Glomerular endothelial cell (primary cell): ENCODE results near the gene CCNJ. TPM values are rescaled to one million over a fixed set of nuclear protein-coding genes. Genes with fewer than 3 reads are reported as not detected.
"Not testable (repeated sequence)": the region's sequence is repeated elsewhere in the genome, so short reads cannot be mapped to it uniquely, and the experiment has no call there.

Experiments used
- DNase-seq: peaks from one replicate; pipeline ENCODE4 v3.0.0-alpha.2; 2011; ENCODE audit warnings: low read depth, low spot score; ENCODE audit errors: extremely low read depth
- total RNA-seq: library from RNA; depleted of rRNA; stranded (reverse); fragments of >200 nt; gene quantifications from 2 replicates; pipeline ENCODE4 v1.2.3, GENCODE V29; 2015

The CCNJ gene, protein sequence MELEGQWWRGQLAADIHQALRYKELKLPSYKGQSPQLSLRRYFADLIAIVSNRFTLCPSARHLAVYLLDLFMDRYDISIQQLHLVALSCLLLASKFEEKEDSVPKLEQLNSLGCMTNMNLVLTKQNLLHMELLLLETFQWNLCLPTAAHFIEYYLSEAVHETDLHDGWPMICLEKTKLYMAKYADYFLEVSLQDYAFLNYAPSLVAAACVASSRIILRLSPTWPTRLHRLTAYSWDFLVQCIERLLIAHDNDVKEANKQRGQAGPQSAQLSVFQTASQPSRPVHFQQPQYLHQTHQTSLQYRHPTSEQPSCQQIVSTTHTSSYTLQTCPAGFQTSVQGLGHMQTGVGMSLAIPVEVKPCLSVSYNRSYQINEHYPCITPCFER
- 14.0 and 17.7 TPM in 2 replicates for total RNA-seq

DNA sequence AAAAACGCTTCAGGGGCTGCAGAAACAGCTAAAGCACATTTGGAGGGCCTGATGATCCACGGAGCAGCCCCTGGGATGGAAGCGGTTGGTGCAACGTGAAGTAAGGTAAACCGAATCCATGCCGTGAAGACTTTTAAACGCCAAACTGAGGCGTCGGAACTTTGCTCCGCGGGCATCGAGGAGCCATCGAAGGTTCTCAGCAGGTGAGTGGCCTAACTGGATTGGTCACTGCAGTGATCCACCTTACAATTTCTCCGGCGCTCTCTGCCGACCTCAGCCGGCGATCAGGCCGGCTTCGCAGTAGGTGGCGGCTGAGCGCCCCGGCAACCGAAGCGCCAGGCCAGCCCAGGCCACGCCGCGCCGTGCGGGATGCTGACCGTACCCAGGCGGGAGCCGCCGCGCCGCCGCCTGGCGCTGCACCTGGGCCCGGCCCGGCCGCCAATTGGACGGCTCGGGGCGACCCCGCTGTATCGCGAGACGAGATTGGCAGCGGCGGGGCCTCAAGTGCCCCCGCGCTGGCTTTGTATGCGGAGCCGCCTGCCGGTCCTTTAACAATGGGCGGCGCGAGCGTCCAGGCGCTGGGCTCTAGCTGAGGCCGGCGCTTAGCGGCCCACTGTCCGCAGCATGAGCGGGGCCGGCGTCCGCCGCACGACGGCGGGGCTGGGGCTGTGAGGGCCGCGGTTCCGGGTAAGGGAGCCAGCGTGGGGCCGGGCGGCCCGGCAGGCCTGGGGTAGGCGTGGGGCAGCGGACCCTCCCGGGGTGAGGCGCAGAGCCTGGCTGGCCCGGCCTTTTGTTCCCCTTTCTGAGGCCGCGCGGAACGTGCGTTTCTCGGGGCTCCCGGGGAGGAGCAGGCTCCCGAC lies at the start of gene CCNJ:
TSS of gene CCNJ (plus strand) at position 551 of the 860 bp plus-strand sequence. CDS start 811 bp downstream, outside the sequence.
- DNase-seq: no peak

DNA sequence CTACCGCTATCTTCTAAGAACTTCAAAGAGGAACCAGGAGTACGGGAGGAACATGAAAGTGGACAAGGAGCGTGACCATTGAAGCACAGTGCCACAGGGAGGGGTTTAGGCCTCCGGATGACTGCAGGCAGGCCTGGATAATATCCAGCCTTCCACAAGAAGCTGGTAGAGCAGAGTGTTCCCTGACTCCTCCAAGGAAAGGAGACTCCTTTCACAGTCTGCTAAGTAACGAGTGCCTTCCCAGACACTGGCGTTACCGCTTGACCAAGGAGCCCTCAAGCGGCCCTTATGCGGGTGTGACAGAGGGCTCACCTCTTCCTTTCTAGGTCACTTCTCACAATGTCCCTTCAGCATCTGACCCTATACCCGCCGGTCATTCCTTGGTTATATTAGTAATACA lies 49.0 kb upstream of the CCNJ start:
- not testable (repeated sequence) for DNase-seq

DNA sequence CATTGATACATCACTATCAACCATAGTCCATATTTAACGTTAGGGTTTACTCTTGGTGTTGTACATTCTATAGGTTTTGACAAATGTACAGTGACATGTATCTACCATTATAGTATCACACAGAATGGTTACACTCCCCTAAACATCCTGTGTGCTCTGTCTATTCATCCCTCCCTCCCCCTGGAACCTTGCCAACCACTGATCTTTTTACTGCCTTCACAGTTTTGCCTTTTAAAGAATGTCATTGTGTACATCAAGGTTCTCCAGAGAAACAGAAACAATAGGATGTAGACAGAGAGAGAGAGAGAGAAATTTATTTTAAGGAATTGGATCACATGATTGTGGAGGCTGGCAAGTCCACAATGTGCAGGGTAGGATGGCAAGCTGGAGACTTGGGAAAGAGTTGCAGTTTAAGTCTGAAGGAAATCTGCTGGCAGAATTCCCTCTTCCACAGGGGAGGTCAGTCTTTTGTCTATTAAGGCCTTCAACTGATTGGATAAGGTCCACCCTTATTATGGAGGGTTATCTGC lies 45.1 kb upstream of the CCNJ start:
- DNase-seq: no peak

DNA sequence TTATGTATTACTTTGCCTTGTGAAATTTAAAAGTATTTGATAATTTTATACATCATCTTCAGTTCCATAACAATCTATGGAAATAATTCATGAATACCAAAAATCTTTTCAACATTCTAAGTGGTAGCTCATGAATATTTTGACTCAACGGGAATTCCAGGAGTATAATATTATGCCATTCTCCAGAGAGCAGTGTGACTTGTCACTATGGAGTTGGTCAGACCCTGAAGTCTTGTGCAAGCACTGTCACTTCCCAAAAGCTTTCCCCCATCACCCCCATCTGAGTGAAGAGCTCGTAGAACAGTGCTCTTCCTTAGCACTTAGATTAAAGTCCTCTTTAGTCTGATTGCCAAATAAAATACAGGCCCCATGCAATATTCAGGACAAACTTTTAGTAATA lies 29.4 kb upstream of the CCNJ start:
- DNase-seq: no peak

DNA sequence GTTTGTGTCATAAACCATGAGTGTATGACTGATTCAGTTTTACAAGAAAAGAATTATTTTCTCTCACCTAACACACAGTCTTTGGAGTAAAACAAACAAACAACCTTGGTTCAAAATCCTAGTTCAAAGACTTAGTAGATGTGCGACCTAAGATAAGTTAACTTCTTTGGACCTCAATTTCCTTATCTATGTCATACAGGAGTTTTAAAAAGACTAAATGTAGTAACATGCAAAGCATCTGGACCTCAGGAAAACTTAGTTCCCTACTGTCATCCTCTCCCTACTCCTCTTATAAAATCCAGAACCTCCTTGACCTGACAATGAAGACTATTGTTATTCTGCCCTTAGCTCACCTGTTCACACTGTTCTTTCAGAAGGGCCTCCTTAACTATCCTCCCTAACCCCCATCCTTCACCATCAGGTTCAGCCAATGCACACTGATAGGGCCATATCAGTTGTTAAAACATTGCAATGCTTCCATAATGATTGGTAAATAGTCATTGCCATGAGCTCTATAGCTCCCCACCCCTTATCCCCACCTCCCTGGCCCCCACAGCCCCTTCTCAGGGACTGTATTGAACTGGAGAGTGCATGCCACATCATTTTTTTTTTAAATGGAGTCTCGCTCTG lies 28.8 kb upstream of the CCNJ start:
- DNase-seq: no peak

DNA sequence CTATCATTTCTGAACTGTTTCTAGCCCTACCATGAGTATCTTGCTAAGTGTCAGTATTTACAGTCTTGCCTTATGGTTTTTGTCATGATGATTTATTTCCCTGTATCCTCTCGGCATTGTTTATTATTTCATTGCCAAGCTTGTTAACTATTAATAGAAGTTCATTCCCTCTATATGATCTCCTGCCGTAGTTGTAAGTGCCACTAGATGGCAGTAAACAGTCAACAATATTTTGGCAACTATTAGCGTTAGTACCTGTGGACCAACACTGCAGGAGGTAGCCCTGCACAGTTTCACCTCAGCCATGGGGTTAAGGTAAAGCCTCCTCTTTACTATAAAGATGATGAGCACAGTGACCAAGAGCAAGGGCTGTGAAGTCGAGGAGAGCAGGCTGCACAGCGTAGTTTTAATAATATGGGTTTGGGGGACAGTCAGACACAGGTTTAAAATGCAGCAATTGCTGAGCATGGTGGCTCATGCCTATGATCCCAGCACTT lies 26.1 kb upstream of the CCNJ start:
- DNase-seq: peak; percentile 48

DNA sequence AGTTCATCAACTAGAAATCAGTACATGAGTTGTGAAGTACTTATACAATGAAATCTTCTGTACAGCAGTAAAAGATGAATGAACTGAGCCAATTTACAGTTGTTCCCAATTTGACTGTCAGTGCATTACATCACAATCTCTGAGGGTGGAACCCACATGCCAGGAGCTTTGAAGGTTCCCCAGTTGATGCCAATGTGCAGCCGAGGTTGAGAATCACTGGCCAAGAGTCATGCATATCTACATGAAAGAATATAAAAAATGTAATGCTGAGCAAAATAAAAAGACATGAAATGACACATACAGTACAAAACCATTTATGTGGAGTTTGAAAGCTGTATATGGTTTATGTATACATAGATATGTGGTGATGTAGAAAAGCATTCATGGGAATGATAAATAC lies 22.1 kb upstream of the CCNJ start:
- DNase-seq: no peak

DNA sequence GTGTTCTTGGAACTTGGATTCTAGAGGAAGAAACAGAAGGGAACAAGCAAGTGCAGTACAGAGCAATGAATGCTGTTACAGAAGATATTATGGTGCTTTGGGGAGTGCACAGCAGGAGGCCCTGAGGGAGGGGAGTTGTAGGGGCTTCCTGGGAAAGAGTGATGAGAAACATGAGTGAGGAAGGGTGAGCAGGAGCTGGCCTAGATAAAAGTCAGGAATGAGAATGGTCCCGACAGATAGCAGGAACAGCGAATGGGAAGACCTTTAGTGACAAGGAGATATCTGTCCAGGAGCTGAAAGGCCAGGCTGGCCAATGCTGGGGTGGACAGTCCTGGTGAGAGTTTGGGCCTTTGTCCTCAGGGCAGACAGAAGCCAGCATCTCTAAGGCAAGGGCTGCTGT lies 20.6 kb upstream of the CCNJ start:
- DNase-seq: no peak

DNA sequence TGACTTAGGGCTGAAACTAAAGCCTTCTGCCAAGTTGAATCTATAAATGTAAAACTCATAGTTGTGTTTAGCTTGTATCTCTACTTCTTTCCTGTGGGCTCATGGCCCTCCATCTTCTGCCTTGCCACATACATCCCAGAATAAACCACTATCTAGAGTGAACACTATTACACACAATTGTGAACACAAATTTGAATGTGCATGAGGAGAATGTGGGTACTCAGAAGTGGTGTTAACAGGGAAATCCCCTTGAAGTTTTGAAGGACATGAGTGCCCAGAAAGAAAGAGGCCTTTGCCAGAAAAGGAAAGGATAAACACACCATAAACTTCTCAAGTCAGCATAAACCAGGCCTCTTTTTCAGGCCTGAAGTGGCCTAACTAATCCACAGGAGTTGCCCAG lies 20.2 kb upstream of the CCNJ start:
- DNase-seq: no peak

DNA sequence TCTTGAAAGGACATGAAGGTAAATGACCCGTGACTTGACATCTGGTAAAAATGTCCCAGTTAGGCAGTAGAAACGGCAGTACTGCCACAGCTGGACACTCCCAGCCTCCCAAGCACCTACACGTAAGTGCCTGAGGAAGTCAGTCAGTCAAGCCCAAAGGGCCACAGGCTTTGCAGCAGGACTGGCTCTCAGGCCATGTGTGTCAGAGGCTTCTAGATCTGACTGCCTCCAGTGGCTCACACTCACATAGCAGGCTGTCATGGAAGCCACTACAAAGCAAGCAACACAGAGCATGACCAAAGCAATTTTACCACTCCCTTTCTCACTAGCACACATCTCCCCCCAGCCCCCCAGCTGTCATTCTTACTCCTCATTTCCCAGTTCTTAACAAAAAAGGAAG lies 17.8 kb upstream of the CCNJ start:
- no peak for DNase-seq

DNA sequence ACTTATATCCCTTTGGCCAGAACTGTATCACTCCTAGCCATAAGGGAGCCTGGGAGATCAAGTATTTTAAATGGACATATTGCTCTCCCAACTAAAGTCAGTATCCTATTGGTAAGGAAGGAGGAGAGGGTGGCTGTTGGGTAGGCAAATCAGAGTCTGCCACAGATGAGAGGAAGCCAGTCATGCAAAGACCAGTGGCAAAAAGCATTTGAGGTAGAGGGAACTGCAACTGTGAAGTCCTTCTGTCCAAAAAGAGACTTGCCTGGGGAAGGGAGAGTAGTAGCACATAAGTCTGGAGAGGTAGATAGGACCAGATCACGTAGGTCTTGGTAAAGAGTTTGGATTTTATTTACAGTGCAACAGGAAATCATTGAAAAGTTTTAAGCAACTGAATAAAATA lies 8.8 kb upstream of the CCNJ start:
- no peak for DNase-seq

DNA sequence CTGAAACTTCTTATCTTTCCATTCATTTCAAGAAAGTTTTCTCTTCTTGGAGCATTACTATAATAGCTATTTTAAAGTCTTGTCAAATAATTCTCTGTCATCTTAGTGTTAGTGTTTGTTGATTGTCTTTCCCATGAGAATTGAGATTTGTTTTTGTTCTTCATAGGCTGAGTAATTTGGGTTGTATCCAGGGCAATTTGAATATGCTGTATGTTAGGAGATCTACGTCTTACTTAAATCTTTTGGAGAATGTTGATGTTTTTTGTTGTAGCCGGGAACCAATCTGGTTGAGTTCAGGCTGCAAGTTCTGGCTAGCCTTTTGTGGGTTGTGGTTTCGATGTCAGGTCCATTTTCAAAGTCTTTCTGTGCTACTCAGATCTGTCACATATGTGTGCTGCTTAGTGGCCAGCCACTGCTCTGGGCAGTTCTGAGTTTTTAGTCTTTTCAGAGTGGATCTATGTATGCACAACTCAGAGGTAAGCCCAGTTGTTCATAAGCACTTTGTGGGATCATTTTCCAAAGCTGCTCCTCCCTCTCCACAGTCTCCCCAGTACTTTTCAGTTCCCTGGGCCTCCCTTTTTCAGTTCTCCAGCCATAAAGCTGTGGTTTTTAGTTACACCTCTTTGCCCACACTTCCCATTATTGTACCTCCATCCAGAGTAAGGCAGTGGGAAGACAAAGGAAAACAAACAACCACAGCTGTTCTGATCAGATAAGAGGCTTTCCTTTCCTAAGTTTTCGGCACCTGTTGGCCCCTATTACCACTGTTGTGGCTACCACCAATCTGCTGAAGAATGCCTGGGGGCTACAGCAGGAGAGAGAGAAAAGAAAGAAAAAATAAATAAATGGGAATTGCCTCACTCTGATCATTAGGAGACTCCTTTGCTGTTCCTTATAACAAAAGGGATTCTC lies 4.7 kb upstream of the CCNJ start:
- no peak for DNase-seq

DNA sequence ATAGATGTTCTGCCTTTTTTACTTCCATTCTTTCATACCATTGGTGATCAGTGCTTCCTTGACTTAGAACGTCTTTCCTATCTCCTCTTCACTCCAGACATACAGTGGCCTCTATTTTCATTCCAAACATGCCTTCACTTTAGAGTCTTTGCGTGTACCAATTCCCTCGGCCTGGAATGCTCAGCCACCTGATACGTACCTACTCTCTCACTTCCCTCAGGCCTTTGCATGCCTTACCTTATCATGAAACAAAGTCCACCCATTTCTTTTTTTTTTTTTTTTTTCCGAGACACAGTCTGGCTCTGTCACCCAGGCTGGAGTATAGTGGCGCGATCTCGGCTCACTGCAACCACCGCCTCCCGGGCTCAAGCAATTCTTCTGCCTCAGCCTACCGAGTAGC lies 2.2 kb upstream of the CCNJ start:
- DNase-seq: no peak

DNA sequence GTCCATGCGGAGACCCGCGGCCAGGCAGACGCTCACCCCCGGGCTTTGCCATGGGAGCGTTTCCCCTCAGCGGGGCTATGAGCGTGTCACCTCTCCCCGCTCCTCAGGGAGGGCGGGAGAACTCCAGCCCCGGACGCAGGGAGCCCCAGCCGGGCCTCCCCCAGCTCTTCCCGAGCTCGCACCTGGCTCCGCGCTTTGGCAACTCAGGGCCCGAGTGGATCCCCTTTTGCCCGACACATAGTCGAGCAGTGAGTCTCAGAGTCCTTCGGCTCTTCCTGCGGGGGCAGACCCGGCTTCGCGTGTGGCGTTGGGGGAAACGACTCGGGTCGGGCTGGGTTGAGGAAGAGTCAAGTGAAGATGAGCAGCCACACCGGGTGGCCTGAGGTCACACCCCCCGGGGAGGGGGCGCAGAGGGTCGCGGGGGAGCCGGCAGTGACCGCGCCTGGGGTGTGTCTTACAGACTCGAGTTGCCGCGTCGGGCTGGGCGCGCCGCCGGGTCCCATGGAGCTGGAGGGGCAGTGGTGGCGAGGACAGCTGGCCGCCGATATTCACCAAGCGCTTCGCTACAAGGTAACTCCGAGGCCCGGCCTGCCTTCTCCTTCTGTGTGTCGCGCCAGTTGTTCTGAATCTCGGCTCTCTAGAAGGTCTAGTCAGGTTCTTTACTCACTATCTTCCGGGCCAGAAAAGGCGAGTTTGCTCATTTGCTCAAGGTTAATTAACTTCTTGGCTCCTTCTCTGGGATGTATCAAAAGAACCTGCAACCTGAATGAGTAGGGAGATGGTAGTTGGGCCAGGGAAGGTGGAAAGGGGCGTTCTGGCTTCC lies 721 bp downstream of the CCNJ start:
- no peak for DNase-seq

DNA sequence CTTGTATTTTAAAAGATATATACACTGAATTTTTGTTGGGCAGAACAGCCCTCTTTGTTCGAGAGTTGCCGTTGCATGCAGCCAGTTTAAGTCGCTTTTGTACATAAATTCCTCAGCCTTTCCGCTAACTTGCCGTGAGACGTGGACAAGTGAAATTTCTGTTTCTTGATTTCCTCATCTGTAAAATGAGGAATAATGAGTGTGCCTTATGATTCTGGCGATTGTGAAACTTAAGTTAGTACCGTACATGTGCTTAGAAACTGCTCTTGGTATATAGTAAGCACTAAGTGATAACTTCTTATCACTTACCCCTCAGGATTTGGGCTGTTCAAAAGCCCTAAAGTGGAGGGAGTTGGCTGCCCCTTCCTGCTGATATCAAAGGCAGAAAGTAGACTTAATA lies 1.4 kb downstream of the CCNJ start:
- no peak for DNase-seq

DNA sequence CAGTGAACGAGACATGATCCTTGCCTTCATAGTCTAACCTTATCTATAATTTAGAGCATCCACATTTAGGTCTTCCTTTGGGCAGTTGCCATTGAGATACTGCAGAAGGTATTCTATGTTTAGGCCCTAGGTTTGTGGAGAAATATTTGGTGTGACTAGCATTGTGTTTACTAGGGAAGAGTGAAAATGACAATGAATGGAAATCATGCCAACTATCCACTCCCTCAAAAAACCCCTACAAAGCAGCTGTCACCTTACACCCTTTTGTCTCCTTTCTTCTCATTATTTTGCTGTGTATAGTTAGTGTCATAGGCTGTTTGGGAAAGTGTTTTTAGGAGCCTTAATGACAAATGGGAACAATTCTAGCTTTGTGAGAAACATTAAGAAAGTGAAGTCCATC lies 3.2 kb downstream of the CCNJ start:
- DNase-seq: no peak

DNA sequence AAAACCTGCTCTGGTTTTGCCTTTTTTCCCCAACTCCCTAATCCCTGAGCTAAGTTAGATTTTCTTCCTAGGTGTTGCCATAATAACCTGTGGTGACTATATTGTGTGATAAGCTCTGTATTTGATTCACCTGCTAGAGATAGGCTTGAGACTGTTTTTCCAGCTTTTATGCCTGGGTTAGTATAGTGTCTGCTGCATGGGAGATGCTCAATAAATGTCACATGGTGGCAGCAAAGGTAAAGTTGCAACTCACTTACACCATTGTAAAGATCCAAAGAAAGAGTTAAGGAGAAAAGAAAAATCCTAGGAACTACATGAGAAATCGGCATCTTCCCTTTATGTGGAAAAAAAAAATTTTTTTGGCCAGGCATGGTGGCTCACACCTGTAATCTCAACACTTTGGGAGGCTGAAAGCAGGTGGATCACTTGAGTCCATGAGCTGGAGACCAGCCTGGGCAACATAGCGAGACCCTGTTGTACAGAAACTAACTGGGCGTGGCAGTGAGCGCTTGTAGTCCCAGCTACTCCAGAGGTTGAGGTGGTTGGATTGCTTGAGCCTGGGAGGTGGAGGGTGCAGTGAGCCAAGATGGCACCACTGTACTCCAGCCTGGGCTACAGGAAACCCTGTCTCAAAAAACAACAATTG lies 3.7 kb downstream of the CCNJ start:
- DNase-seq: no peak

DNA sequence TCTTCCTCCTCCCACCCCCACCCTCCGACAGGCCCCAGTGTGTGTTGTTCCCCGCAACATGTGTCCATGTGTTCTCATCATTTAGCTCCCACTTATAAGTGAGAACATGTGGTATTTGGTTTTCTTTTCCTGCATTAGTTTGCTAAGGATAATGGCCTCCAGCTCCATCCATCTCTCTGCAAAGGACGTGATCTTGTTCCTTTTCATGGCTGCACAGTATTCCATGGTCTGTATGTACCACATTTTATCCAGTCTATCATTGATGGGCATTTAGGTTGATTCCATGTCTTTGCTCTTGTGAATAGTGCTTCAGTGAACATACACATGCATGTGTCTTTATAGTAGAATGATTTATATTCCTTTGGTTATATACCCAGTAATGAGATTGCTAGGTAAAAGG lies 4.5 kb downstream of the CCNJ start:
- DNase-seq: not testable (repeated sequence)

DNA sequence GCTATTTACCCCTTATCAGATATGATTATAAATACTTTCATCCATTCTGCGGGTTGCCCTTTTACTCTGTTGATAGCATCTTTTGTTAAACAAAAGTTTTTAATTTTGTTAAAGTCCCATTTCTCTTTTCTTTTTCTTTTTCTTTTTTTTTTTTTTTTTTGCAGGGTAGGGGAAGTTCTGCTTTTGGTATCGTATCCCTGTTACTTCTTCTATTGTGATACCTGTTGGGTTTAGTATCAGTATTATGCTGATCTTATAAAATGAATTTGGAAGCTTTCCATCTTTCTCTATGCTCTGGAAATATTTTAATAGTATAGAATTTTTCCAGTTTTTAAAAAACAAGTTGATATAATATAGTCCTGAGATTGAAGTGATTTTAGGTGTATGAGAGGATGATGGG lies 6.0 kb downstream of the CCNJ start:
- DNase-seq: no peak
